NCI-H774 (cell line): ENCODE results near the gene PLA2G15.
"Not testable (repeated sequence)": the region's sequence is repeated elsewhere in the genome, so short reads cannot be mapped to it uniquely, and the experiment has no call there.

Source experiments
- DNase-seq: peaks from one replicate; lab custom pipeline; 2025; lab: John Stamatoyannopoulos, UW

Gene PLA2G15

DNA sequence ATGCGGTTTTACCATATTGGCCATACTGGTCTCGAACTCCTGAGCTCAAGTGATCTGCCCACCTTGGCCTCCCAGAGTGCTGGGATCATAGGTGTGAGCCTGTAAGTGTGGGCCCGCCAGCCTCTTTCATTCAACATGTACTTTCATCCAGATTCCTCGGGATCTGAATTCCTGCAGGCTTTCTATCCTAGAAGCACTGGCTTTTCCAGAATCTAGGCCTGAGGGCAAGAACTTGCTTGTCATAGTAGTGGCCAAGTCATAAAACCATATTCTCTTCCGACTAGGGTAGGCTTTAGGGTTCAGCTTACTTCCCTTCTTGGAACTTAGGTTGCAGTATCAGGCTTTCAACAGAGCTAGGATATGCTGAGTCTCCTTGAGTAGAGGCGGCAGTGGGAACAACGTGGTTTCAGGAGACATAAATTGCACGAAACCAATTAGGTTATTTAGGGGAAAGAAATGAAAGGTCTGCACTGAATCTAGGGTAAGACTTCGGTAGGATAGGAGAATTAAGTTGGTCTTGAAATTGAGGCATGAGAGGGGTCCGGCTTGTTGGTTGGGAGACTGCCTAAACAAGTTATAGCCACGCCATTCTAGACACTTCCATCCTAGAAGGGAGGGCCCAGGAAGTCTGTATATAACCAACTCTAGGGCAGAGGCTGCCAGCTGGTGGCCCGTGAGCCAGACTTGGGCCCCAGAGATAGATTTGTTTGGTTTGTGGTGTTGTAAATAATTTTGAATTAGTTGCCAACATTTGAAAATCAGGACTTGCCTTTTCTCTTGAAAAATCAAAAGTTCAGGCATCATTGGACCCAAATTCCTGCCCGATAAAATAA lies 34.8 kb downstream of the PLA2G15 start:
- no peak for DNase-seq

DNA sequence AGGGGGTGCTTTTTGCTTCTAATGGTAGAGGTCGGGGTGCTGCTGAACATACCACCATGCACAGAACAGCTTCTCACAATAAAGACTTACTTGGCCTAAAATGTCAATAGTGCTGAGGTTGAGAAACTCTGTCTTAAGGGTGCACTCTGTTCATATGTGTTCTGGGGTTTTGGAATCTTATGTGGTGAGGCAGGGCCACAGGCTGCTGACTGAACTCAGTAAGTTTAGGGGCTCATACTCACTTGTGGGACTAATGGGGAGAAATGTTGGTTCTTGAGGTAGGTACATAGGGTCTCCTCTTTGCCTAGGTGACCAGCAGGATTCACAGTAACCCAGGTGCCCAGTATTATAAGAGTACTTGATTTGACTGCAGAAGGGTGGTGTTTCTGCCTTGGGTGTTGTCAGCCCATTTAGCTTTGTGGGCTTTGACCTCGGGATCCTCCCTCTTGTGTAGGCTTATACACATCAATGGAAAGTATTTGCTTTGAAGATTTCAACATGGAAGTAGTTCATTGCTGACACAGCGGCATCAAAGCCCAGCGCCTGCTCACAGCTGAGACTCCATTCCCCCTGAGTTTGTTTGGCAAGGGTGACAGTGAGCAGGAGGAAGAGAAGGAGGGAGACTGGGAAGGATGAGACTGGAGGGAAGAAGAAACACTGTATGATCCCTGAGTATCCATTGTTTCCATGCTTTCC lies 36.3 kb downstream of the PLA2G15 start:
- DNase-seq: no peak

DNA sequence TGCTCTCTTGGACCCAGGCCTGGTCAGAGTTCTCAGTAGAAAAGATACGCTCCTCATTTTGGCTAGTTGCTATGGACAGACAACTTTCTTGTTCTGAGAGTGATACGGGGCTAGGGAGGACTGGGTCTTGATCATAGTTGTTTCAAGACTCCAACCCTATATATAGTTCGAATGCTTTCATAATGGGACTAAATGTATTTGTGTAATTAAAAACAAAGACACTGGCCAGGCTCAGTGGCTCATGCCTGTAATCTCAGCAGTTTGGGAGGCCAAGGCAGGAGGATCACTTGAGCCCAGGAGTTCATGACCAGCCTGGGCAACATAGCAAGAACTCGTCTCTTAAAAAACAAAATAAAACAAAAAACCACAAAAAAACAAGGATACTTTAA lies 36.9 kb downstream of the PLA2G15 start:
- no peak for DNase-seq

DNA sequence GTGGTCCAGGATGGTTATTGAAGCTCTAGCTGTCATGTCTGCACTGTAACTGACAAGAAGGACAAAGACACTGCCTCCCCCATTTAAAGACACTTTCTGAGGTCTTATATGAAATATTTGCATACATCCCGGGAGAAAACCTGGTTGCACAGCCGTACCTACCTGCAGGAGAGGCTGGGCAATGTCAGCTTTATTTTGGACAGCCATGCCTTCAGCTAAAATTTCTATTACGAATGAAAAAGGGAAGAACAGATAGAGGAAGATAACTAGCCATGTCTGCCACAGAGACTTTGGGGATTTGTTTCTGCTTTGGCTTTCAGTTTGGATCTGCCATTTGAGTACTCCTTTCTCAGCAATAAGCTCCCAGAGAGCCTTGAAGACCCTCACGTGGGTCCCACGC lies 38.2 kb downstream of the PLA2G15 start:
- no peak for DNase-seq

DNA sequence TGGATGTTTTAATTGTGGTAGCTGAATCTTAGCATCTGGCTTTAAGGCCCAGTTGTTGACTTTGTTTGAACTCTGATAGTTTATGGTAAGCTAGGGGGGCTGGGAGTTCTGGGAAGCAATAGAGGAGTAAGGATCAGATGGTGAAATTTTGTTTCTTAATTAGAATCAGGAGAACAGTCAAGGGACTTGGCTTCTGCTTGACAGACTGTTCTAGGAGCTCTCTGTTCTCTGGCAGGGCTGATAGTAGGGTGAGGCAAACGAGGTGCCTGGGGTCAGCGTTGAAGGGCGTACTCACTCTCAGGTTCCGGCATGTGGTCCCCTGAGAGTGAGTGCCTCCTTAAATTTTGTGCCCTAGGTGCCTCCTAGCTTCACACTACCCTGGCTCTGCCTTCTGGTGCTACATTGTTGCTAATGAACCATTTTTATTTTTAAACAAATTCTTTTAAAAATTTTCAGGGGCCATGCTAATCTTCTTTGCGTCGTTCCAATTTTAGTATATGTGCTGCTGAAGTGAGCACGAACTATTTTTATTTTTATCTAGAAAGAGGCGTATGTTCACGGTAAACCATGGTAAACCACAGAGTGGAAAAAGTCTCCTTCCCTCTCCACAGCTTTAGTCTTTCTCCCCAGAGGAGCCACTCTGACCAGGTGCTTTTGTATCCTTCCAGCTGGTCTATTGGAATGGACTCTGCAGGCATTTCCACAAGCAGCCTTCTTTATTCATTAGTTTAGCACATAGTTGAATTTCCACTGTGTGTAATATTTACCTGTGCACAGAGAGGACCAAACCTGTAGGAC lies 38.8 kb downstream of the PLA2G15 start:
- DNase-seq: no peak

DNA sequence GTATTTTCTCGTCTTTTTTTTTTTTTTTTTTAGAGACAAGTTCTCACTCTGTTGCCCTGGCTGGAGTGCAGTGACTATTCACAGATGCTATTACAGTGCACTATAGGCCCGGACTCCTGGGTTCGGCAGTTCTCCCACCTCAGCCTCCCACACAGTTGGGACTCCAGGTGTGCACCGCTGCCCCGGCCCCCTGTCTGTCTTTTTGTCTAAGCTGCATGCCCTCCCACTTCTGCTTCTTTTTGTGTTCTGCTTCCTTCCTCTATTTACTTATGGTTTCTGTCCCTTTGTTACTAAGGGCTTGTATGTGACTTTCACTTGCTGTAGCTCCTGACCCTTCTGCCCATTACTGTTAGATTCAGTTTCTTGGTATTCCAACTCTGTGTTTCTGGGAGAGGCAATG lies 39.7 kb downstream of the PLA2G15 start:
- DNase-seq: no peak

DNA sequence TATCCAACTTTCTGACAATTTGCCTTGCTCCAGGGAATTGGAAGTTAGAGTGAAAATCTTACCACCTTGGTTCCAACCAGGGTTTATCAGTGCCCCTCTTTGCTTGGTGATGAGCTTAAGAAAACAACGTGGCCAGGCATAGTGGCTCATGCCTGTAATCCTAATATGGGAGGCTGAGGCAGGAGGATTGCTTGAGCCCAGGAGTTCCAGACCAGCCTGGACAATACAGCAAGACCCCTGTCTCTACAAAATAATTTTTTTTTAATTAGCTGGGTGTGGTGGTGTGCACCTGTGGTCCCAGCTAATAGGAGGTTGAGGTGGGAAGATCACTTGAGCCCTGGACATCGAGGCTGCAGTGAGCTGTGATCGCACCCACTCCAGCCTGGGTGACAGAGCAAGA lies 40.5 kb downstream of the PLA2G15 start:
- no peak for DNase-seq

DNA sequence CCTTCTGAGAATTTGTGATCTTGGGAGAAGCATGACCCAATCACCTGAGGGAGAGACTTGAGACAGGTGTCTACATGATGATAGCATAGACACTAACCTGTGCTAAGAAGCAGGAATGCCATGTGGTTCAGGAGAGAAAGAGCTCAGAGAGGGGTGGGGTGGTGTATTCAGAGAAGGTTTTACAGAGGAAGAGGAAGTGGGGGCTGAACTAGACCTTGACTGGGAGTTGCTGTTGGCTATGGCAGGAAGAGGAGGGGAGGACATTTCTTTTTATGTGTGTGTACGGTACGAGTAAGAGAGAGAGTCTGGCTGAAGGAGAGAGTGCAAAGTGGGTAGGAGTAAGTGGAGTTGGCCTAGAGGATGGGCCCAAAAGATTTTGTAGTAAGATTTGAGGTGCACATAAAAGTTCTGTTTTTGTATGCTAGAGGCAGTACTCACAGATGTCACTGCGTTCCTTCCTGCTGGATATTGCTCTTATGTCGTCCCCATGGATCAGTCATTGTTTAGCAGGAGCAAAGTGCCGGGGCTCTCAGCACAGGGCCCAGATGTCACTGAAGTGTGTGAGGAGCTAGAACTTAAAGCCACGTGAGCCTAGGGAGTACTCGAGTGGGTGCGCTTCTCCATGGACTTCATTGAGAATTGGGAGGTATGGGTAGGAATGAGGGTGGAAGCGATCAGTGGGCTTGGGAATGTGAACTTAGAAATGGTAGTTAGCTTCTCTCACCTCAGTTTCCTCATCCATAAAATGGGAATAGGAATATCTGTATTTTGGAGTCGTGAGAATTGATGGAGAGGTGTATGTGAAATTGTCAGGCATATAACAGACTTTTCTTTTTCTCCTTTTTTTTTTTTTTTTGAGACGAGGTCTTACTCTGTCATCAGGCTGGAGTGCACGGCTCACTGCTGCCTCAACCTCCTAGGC lies 41.2 kb downstream of the PLA2G15 start:
- no peak for DNase-seq

DNA sequence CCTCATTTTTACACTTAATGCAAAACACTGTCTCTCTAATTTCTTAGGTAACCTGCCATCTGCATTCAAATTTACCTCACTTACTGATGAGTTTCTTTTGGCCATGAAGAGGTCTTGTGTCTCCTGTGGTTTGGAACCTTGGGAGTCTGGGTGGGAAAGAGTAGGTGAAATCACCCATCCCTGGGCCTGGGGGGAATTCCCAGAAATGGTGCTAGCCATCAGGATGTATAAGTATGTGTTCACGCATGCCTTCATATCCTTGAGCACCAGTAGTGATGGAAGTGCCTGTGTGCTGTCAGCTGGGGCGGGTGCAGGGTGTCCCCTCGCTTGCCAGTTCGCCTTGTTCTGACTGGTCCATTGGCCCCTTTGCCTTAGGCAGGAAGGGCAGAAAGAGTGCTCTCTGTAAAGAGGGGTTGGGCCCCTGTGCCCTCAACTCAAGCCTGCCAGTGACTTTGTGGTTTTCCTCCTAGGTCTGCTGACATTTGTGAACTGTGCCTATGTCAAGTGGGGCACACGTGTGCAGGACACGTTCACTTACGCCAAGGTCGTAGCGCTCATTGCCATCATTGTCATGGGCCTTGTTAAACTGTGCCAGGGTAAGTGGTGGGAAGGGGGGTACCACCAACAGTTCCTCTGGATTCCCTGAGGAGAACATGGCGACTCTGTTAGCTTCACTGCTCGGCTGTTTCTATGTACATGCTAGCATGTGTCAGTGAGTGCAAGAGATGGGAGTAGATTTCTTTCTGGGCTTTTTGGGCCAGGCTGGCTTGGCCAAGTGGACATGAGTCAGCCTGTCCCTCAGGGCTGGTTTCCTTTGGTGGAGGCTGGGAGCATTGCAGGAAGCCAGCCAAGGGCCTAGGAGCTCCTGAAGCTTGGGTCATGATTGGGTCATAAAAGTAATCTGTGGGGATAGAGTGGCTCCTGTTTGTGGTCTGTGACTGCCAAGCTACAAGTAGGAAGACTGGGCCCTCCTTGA lies 42.4 kb downstream of the PLA2G15 start:
- DNase-seq: no peak

DNA sequence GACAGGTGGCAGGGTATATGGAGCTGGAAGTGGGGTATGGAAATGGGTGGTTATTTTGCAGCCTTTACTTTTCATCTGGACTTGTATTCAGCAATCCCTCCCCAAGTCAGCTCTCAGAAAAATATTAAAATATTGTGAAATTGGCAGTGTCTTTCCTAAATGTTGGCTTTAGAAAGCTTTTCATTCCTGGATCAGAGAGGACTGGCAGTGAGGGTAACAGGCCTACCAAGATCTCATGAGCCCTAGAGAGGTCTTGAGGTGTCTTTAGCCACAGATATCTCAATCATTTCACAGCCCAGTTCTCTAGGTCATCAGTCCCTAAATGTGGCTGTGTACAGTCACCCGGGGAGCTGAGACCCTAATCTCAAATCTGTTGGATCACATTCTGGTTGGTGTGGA lies 43.1 kb downstream of the PLA2G15 start:
- no peak for DNase-seq

DNA sequence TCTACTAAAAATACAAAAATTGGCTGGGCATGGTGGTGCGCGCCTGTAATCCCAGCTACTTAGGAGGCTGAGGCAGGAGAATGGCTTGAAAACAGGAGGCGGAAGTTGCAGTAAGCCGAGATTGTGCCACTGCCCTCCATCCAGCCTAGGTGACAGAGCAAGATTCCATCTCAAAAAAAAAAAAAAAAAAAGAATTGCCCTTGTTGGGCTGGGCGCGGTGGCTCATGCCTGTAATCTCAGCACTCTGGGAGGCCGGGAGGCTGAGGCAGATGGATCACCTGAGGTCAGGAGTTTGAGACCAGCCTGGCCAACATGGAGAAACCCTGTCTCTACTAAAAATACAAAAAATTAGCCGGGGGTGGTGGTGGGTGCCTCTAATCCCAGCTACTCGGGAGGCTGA lies 43.6 kb downstream of the PLA2G15 start:
- not testable (repeated sequence) for DNase-seq

DNA sequence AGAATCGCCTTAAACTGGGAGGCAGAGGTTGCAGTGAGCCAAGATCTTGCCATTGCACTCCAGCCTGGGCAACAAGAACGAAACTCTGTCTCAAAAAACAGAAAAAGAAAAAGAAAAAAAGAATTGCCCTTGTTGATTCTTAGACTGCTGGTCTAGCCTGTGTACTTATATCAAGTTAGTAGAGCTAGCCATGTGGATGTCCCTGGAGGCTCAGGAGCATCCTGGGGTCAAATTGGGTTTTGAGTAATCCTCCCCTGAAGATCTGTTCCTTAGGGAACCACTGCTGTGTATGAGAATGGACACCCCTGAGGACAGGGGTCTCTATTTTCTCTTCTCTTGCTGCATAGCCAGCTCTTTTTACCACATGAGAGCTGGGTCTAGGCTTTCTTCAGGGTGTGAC lies 44.0 kb downstream of the PLA2G15 start:
- no peak for DNase-seq

DNA sequence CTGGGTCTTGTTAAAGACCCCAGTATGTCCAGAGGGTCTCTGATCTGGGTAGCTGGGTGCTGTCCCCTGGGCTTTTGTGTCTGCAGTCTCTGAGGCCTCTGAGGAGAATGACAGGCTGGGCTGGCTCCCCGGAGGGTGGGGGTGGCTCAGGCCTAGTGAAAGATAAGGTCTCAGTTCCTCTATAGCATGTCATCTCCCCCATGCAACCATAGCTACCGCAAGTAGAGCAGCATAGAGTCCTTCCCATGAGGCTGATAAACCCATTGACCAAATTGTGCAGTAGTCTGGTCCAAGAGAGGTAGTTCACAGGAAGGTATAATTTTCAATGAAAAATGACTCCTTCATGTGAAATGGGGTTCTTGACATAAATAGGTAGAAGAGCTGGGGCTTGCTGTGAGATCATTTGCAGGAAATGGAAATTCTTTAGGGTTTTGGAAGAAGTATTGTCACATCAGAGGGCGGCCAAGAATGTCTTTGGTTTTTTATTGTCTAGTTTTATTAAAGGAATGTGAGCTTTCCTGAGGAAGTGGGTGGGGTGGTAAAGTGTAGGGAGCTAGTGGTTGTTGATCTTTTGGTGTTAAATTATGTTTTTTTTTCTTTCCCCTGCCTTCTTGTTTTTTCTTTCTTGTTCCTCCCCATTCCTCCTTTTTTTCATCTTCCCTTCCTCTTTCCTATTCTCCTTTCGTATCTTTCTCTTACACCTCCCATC lies 44.6 kb downstream of the PLA2G15 start:
- no peak for DNase-seq

DNA sequence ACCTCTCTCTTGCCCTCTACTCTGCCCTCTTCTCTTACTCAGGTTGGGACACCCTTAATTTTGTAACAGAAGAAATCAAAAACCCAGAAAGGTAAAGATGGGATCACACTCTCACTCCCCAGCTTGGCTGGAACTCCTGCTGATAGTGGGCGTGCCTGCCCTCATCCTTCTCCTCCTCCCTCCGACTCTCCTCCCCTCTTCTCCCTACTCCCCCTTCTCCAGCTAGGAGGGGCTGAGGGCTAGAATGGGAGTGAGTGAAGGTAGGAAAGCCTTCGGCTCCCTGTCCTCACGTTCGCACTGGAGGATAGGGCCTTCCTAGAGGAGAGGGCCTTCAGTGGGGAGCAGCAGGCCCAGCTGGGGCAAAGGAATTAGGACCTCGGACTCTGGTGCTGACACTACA lies 45.3 kb downstream of the PLA2G15 start:
- no peak for DNase-seq

DNA sequence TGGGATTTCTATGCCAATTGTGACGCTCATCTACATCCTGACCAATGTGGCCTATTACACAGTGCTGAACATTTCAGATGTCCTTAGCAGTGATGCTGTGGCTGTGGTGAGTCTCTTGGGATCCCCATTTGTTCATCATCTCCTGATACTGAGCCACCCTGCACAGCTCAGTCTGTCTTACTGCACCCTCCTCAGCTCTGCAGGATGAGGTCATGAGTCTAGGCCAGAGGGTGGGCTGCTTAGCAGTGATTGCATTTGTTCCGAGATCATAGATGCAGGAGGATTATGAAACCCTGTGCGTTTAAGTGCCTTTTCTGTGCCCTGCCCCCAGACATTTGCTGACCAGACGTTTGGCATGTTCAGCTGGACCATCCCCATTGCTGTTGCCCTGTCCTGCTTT lies 46.1 kb downstream of the PLA2G15 start:
- no peak for DNase-seq

DNA sequence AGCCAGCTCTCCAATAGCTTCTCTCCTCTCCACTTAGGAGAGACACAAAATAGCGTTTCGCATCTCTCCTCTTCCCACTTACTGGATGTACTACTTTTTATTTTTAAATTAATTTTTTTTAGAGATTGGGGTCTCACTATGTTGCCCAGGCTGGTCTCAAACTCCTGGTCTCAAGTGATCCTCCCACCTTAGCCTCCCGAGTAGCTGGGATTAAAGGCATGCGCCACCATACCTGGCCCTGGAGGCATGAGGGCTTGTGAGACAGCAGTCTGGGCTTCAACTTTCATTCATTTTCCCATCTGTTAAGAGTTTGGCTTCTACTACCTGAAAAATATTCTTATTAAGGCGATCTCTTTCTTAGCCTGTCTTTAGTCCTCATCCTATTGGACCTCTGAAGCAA lies 47.3 kb downstream of the PLA2G15 start:
- DNase-seq: no peak

DNA sequence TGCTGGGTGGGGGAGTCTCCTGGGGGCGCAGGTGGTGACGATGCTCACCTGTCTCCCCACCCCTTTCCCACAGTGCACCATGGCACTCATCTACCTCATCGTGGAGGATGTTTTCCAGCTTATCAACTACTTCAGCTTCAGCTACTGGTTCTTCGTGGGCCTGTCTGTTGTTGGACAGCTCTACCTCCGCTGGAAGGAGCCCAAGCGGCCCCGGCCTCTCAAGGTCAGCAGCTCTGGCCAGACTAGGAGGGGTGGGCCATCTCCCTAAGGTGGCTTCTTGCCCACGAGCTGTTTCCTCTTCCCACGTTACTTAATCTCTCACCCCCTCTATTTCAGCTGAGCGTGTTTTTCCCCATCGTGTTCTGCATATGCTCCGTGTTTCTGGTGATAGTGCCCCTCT lies 51.1 kb downstream of the PLA2G15 start:
- DNase-seq: no peak

DNA sequence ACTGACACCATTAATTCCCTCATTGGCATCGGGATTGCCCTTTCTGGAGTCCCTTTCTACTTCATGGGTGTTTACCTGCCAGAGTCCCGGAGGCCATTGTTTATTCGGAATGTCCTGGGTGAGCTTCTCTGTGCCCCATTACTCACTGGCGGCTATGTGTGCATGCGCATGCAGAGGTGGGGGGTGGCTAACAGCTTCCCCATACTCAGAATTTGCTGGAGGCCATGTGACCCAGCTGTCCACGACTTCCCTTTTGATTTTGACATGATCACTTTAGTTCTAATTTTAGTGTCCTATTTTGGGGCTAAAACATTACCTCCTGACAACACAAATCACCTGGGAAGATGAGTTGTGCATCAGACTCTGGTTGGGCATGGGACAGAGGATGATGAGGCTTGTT lies 51.5 kb downstream of the PLA2G15 start:
- no peak for DNase-seq

DNA sequence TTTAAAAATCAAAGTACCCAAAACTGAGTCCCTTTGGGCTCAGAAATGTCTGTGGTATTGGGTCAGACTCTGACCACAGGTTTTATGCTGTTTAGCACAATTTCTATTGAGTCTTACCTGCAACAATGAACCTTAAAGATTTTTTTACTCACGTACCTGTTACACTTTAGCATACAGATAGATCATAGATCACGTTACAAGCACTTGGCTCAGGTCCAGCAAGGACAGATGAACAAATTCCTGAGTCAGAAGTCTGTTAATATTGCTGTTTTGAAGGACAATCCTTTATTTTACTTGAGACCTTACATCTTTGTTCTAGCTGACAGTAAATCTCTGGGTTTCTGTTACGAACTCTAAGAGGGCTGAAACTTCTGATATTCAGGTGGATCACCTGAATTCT lies 52.7 kb downstream of the PLA2G15 start:
- no peak for DNase-seq

DNA sequence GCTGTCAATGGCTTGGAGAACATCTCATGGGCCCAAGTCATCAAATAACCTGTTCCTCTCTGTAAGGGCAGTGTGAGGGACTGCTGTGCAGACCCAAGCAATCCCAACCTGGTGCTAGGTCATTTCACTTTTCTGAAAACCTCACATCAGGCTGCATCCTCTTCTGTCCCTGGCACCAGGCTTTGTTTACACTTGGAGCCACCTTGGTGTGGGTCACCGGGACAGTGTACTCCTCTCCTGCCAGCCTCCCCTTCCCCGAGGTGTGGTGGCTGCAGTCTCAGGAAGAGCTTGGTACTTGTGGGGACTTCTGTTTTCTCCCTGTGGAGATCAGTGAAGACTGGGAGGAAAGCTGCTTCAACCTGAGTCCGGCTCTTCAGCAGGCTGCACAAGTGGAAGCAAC lies 53.1 kb downstream of the PLA2G15 start:
- DNase-seq: no peak
